ENCODE measurements around the gene CEP55. TPM values are rescaled to one million over a fixed set of nuclear protein-coding genes. Genes with fewer than 3 reads are reported as not detected.

Gene CEP55
- total RNA-seq, 1 donor from 2014 or later = 3.7 TPM

- H3K9ac ChIP-seq (ENCODE audit: low read length) = peak overlapping the region; percentile 76
- no peak for TF ChIP-seq EZH2 (IDR thresholded peaks at IDR 0.05; ENCODE audit: insufficient read depth, low read length)
- TF ChIP-seq CTCF (IDR thresholded peaks at IDR 0.05; ENCODE audit: insufficient read depth, low read depth, low read length) = no peak
- peaks cover 86% of the 10 kb centered on the region for H3K79me2 ChIP-seq (ENCODE audit: insufficient read depth, low read length)
- H3K9me3 ChIP-seq (ENCODE audit: insufficient read depth, low read depth, low read length) = no peaks in the 10 kb centered on the region
- FAIRE-seq (no peak), DNase-seq (ENCODE audit: low read depth) (peak; percentile 85)
- no peaks in the 10 kb centered on the region for H3K9me3 Mint-ChIP-seq (ENCODE audit: unreplicated experiment)
- H3K4me2 ChIP-seq (ENCODE audit: low read length) = peak overlapping the region; percentile 66
- H3K27ac Mint-ChIP-seq (ENCODE audit: unreplicated experiment) = peak overlapping the region; percentile 73
- peaks cover 22% of the 10 kb centered on the region for H3K36me3 Mint-ChIP-seq (ENCODE audit: low read depth, unreplicated experiment)
- no peaks in the 10 kb centered on the region for H3K27me3 Mint-ChIP-seq (ENCODE audit: low read depth, unreplicated experiment)
- H3K4me3 ChIP-seq (ENCODE audit: insufficient read depth, low read depth, low read length) = peak overlapping the region; percentile 29
- H2AFZ ChIP-seq (ENCODE audit: low read depth, low read length) = no peak overlapping the region
- H3K36me3 ChIP-seq (ENCODE audit: insufficient read depth, low read length) = peaks cover 18% of the 10 kb centered on the region
- H3K4me1 ChIP-seq (ENCODE audit: insufficient read depth, low read length) = peaks cover 90% of the 10 kb centered on the region
- no peak overlapping the region for H3K4me3 Mint-ChIP-seq (ENCODE audit: unreplicated experiment)
- no peaks in the 10 kb centered on the region for H3K27me3 ChIP-seq (ENCODE audit: insufficient read depth, low read length)
- peaks cover 69% of the 10 kb centered on the region for H3K4me1 Mint-ChIP-seq (ENCODE audit: low read depth, unreplicated experiment)
- H4K20me1 ChIP-seq (ENCODE audit: insufficient read depth, low read length) = no peaks in the 10 kb centered on the region
- H3K27ac ChIP-seq (ENCODE audit: low read depth, low read length) = peak overlapping the region; percentile 98
Observed at GRCh38 chr10:93461807-93462178, 34.6 kb upstream of the CEP55 start.

- Histone ChIP-seq H3K9me3 (ENCODE audit: insufficient read depth, low read depth, low read length) (no peaks in the 10 kb centered on the region), H3K79me2 (ENCODE audit: insufficient read depth, low read length) (peaks cover 83% of the 10 kb centered on the region), H3K4me3 (ENCODE audit: insufficient read depth, low read depth, low read length) (no peak overlapping the region), H3K4me2 (ENCODE audit: low read length) (peak overlapping the region; percentile 26), H2AFZ (ENCODE audit: low read depth, low read length) (no peak overlapping the region), H3K36me3 (ENCODE audit: insufficient read depth, low read length) (peaks cover 14% of the 10 kb centered on the region), H3K9ac (ENCODE audit: low read length) (peak overlapping the region; percentile 34), H4K20me1 (ENCODE audit: insufficient read depth, low read length) (no peaks in the 10 kb centered on the region), H3K4me1 (ENCODE audit: insufficient read depth, low read length) (peaks cover 86% of the 10 kb centered on the region), H3K27me3 (ENCODE audit: insufficient read depth, low read length) (no peaks in the 10 kb centered on the region), H3K27ac (ENCODE audit: low read depth, low read length) (peak overlapping the region; percentile 98)
- Mint-ChIP-seq H3K4me1 (ENCODE audit: low read depth, unreplicated experiment) (peaks cover 64% of the 10 kb centered on the region), H3K27me3 (ENCODE audit: low read depth, unreplicated experiment) (no peaks in the 10 kb centered on the region), H3K4me3 (ENCODE audit: unreplicated experiment) (peak overlapping the region; percentile 11), H3K9me3 (ENCODE audit: unreplicated experiment) (no peaks in the 10 kb centered on the region), H3K27ac (ENCODE audit: unreplicated experiment) (peak overlapping the region; percentile 62), H3K36me3 (ENCODE audit: low read depth, unreplicated experiment) (peaks cover 21% of the 10 kb centered on the region)
- TF ChIP-seq EZH2 (IDR thresholded peaks at IDR 0.05; ENCODE audit: insufficient read depth, low read length) (no peak), CTCF (IDR thresholded peaks at IDR 0.05; ENCODE audit: insufficient read depth, low read depth, low read length) (no peak)
- DNase-seq (ENCODE audit: low read depth) = no peak
- FAIRE-seq = no peak
Observed at GRCh38 chr10:93462371-93462770, 34.0 kb upstream of the CEP55 start.

- Histone ChIP-seq H3K27ac (ENCODE audit: low read depth, low read length) (peak overlapping the region; percentile 98), H3K4me1 (ENCODE audit: insufficient read depth, low read length) (peaks cover 85% of the 10 kb centered on the region), H3K9me3 (ENCODE audit: insufficient read depth, low read depth, low read length) (no peaks in the 10 kb centered on the region), H3K36me3 (ENCODE audit: insufficient read depth, low read length) (peaks cover 15% of the 10 kb centered on the region), H3K79me2 (ENCODE audit: insufficient read depth, low read length) (peaks cover 82% of the 10 kb centered on the region), H3K9ac (ENCODE audit: low read length) (peak overlapping the region; percentile 67), H3K27me3 (ENCODE audit: insufficient read depth, low read length) (no peaks in the 10 kb centered on the region), H4K20me1 (ENCODE audit: insufficient read depth, low read length) (no peaks in the 10 kb centered on the region), H3K4me2 (ENCODE audit: low read length) (peak overlapping the region; percentile 68), H2AFZ (ENCODE audit: low read depth, low read length) (no peak overlapping the region), H3K4me3 (ENCODE audit: insufficient read depth, low read depth, low read length) (no peak overlapping the region)
- H3K9me3 Mint-ChIP-seq (ENCODE audit: unreplicated experiment) = no peaks in the 10 kb centered on the region
- peaks cover 20% of the 10 kb centered on the region for H3K36me3 Mint-ChIP-seq (ENCODE audit: low read depth, unreplicated experiment)
- peaks cover 63% of the 10 kb centered on the region for H3K4me1 Mint-ChIP-seq (ENCODE audit: low read depth, unreplicated experiment)
- TF ChIP-seq CTCF (IDR thresholded peaks at IDR 0.05; ENCODE audit: insufficient read depth, low read depth, low read length) = no peak
- no peak for TF ChIP-seq EZH2 (IDR thresholded peaks at IDR 0.05; ENCODE audit: insufficient read depth, low read length)
- DNase-seq (ENCODE audit: low read depth) = peak; percentile 70
- H3K4me3 Mint-ChIP-seq (ENCODE audit: unreplicated experiment) = no peak overlapping the region
- FAIRE-seq = no peak
- H3K27me3 Mint-ChIP-seq (ENCODE audit: low read depth, unreplicated experiment) = no peaks in the 10 kb centered on the region
- H3K27ac Mint-ChIP-seq (ENCODE audit: unreplicated experiment) = peak overlapping the region; percentile 85
Observed at GRCh38 chr10:93462881-93463280, 33.5 kb upstream of the CEP55 start.

All from astrocyte (in vitro differentiated cells and primary cell).